Measurements from ENCODE around the gene CCDC183. TPM values are rescaled to one million over a fixed set of nuclear protein-coding genes. Genes with fewer than 3 reads are reported as not detected.

CCDC183 gene
- total and polyA plus RNA-seq, 2 of the 4 experiments (the other 2 are of a cell fraction), result under 0.01 to 0.29 TPM

- Histone ChIP-seq H3K14ac (replicated peaks; ENCODE audit: low read depth, low read length) (no peak overlapping the region), H4K91ac (ENCODE audit: insufficient read depth, low read depth, low read length) (no peak overlapping the region), H3K4me2 (ENCODE audit: low read depth, low read length) (no peak overlapping the region), H2BK5ac (ENCODE audit: low read depth, low read length, poor library complexity, severe bottlenecking) (no peak overlapping the region), H2BK120ac (ENCODE audit: low read depth, low read length) (no peak overlapping the region), H2BK15ac (ENCODE audit: low read depth, low read length) (no peak overlapping the region), H3K79me1 (ENCODE audit: low read depth in 1 of 2, low read length in 2 of 2) (peaks cover 3 to 24% of the 10 kb centered on the region in 2 experiments; a peak in 3 of 4 replicates), H3K4ac (ENCODE audit: low read depth, low read length) (no peak overlapping the region), H3K18ac (ENCODE audit: low read depth, low read length) (no peak overlapping the region), H3K4me3 (ENCODE audit: insufficient read depth, low read depth, low read length) (no peak overlapping the region), H3K27me3 (ENCODE audit: control insufficient read depth, insufficient read depth, low read length) (peaks cover 4% of the 10 kb centered on the region; the same call in 1 of the 2 replicates), H2AK5ac (ENCODE audit: low read depth, low read length) (peak overlapping the region; percentile 44; the same call in 1 of the 2 replicates), H2AFZ (replicated peaks; ENCODE audit: low read length, poor library complexity) (no peak overlapping the region), H4K20me1 (ENCODE audit: insufficient read depth, low read length) (peaks cover 14% of the 10 kb centered on the region), H4K8ac (ENCODE audit: low read depth in 2 of 2, low read length in 2 of 2) (no peak overlapping the region), H3K9ac (ENCODE audit: low read depth, low read length) (no peak overlapping the region), H2AK9ac (replicated peaks; ENCODE audit: low read depth, low read length, poor library complexity) (no peak overlapping the region), H3K4me1 (ENCODE audit: control insufficient read depth, insufficient read depth, low read length) (peaks cover 8% of the 10 kb centered on the region), H3K9me3 (ENCODE audit: control insufficient read depth, insufficient read depth, low read length) (no peaks in the 10 kb centered on the region), H3K9me1 (ENCODE audit: insufficient read depth, low read length) (no peaks in the 10 kb centered on the region), H3K56ac (ENCODE audit: extremely low read depth, insufficient read depth, low read length) (no peak overlapping the region), H3K27ac (ENCODE audit: insufficient read depth, low read length) (no peak overlapping the region), H2BK20ac (ENCODE audit: low read depth, low read length) (no peak overlapping the region), H3K36me3 (ENCODE audit: control insufficient read depth, insufficient read depth, low read length) (peaks cover 8% of the 10 kb centered on the region; the same call in 1 of the 2 replicates), H3K23ac (ENCODE audit: low read depth, low read length) (no peak overlapping the region), H4K5ac (ENCODE audit: low read depth, low read length) (no peak overlapping the region)
- ATAC-seq (ENCODE audit: low read depth), result no peak
- CTCF ChIA-PET, result no interaction called here
- POLR2A ChIA-PET (ENCODE audit: unreplicated experiment), result no interaction called here
- BruUV-seq (replicated peaks), result no TSS peak
- no peak for DNase-seq
- intact Hi-C loops (cut with micrococcal nuclease) (no loop called here), in situ Hi-C loops (cut with MboI; ENCODE audit: low sequenced_read_pairs) (no loop called here), dilution Hi-C loops (cut with HindIII; ENCODE audit: low sequenced_read_pairs, unreplicated experiment) (no loop called here)
- WGBS, 2 experiments (ENCODE audit: extremely low coverage in 2 of 2, insufficient read length in 1 of 2), result no CpG with 5 or more reads among the region's 17 CpGs
- TF ChIP-seq RAD21 (IDR thresholded peaks at IDR 0.05; ENCODE audit: low read length) (no peak), MAZ (IDR thresholded peaks at IDR 0.05; ENCODE audit: borderline replicate concordance, low read depth, low read length) (no peak), CHD1 (IDR thresholded peaks at IDR 0.05; ENCODE audit: low read depth, low read length) (no peak), NFE2L2 (IDR thresholded peaks at IDR 0.05; ENCODE audit: low read depth, low read length) (no peak), MXI1 (IDR thresholded peaks at IDR 0.05; ENCODE audit: borderline replicate concordance, low read depth, low read length) (no peak), FOS (IDR thresholded peaks at IDR 0.05; ENCODE audit: low read depth, low read length) (no peak), CEBPB (IDR thresholded peaks at IDR 0.05; ENCODE audit: low read depth, low read length) (no peak), BHLHE40 (IDR thresholded peaks at IDR 0.05; ENCODE audit: low read depth, low read length) (no peak), ELK1 (IDR thresholded peaks at IDR 0.05; ENCODE audit: borderline replicate concordance, low read depth, low read length) (no peak), SMC3 (IDR thresholded peaks at IDR 0.05; ENCODE audit: low read depth, low read length) (no peak), RCOR1 (IDR thresholded peaks at IDR 0.05; ENCODE audit: insufficient replicate concordance, low read length) (no peak), CTCF (conservative IDR thresholded peaks at IDR 0.05; ENCODE audit: low read depth, low read length) (no peak), RFX5 (IDR thresholded peaks at IDR 0.05; ENCODE audit: low read depth, low read length) (no peak), POLR2A (IDR thresholded peaks at IDR 0.05; ENCODE audit: low read depth, low read length) (no peak), USF2 (IDR thresholded peaks at IDR 0.05; ENCODE audit: low read depth, low read length) (no peak)
Observed at GRCh38 chr9:136793086-136793946, 2.8 kb upstream of the CCDC183 start.
